ENCODE measurements around the gene FAM98B.
A peak's percentile ranks its signal among the peaks of the same experiment; 100 is the strongest.

The FAM98B gene

GRCh38 chr15:38461066-38461833 is 7.3 kb downstream of the FAM98B start:
- DNase-seq: no peak

- DNase-seq: no peak
Observed at GRCh38 chr15:38463893-38464292, 10.0 kb downstream of the FAM98B start.

DNA sequence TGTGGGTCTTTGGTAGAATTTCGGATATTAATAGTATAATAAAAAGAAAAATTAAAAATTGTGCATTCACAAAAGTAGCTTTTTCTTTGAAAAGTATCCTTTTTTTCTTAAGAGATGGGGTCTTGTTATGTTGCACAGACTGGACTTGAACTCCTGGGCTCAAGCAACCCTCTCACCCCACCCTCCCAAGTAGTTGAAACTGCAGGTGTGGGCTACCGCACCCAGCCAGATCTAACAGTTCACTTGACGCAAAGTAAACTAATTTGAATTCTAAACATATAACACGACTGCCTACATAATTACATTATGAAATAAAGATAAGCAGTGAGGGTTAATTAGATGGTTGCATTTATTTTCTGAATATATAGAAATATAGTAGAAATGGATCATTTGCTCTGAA is 10.7 kb downstream of the FAM98B start:
- no peak for DNase-seq

DNA sequence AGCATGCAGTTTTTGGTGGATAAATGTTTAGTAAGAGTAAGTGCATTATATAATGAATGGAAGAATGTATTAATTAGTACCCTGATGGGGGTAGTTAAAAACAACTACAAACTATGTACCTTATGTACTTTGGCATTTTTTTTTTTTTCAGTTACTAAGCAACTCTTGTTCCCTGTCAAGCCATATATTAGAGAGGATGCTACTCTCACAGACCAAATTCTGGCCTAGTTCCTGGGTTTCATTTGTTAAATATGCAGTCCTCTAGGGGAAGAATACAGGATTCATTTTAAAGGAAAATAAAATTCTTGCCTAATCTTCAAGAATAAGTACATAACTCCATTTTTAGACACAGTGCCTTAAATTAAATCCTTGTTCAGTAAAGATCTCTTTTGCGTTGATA is 16.9 kb downstream of the FAM98B start:
- no peak for DNase-seq

DNA sequence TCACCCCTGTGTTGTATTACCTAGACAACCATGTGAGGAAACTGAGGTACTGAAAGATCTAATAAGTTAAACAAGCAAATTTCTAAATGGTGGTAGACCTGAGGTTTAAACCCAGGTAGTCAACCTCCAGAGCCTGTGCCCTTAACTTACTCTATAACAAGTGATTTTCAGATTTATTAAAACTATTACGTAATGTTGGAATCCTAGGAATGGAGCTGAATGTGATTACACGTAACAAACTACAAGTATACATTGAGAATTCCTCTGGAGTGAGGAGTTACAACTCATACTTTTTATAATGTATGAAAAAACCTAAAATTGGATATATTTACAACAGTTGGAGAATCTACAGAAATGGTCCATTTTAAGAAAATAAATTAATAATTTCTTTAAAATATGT is 18.0 kb downstream of the FAM98B start:
- no peak for DNase-seq

DNA sequence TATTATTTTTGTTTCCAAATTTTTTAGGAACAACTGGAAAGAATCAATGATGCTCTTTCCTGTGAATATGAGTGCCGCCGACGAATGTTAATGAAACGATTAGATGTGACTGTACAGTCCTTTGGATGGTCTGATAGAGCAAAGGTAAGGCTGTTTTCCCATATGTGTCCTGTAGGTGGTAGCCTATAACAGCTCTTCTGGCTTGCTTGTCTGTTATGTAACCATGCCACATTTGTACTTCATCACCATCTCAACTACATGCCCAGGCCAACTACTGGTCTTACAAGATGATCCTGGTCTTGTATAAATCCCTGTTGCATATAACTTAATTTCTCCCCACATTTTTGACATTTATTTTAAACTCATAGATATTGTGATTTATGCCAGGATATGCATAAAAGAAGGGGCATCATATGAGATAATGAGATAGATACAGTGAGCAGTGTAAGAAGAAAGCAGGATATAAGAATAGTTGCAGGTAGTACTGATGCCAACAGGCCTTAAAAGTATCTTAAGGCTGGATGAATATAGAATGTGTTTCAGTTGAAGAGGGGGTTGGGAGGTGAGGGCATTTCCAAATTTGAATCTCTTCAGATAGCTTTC is 20.3 kb downstream of the FAM98B start:
- peak; percentile 57 for DNase-seq

DNA sequence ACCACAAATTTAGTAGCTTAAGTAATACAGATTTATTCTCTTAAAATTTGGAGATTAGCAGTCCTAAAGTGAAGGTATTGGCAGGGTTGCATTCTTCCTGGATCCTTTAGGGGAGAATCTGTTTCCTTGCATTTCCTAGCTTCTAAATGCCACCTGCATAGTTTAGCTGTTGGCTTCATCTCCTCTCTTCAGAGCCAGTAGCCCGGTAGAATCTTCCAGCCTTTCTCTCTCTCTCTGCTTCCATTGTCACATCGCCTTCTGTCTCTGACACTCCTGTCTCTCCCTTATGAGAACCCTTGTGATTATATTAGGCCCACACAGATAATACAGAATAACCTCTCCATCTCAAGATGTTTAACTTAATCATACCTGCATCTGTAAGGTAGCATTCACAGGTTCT is 21.4 kb downstream of the FAM98B start:
- DNase-seq: no peak

- DNase-seq: no peak
Observed at GRCh38 chr15:38476120-38476519, 22.2 kb downstream of the FAM98B start.

DNA sequence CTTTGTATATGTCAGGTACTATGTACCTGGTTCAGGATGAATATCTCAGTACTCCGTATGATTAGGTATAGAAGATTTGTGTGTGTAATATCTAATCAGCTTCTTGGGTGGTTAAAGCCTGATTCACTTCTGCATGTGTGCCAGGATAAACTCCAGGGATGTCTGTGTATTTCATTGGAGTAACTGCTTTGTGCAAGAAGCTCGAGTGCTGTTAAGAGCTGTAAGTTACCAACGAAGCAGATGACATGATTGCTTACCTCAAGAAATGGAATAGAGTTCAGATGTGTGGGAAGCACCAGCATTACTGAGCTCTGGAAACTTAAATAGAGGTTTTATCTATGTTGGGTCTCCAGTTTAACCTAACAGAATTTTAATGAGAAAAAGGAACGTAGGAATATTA is 23.7 kb downstream of the FAM98B start:
- no peak for DNase-seq

DNA sequence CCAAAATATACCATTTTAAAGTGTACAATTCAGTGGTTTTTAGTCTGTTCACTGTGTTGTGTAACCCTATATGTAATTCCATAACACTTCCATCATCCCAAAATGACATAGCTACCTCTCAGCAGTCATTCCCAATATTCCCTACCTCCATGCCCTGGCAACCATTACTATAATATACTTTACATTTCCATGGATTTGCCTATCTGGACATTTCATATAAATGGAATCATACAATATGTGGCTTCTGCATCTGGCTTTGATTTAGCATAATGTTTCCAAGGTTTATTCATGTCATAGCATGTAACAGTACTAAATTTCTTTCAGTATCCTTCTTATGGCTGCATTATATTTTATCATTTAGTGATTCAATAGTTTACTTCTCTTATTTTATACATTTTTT is 25.3 kb downstream of the FAM98B start:
- DNase-seq: no peak

DNA sequence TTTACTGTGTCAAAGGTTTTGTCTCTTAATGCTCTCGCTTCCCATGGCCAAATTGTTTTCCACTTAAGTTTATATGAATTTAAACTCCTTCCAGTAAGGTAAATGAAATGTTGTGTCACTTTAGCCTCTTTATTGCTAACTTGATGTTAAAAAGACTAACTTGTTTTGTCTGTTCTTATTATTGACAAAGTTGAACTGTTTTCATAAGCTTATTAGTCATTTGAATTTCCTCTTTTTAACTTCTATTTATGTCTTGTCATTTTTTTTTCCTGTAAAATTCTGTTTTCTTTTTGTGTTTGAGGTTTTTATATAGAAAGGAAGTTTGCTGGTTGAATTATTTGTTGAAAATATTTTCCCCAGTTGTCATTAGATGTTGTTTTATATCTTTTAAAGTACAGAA is 25.8 kb downstream of the FAM98B start:
- no peak for DNase-seq

- DNase-seq: no peak
Observed at GRCh38 chr15:38481113-38481512, 27.2 kb downstream of the FAM98B start.

DNA sequence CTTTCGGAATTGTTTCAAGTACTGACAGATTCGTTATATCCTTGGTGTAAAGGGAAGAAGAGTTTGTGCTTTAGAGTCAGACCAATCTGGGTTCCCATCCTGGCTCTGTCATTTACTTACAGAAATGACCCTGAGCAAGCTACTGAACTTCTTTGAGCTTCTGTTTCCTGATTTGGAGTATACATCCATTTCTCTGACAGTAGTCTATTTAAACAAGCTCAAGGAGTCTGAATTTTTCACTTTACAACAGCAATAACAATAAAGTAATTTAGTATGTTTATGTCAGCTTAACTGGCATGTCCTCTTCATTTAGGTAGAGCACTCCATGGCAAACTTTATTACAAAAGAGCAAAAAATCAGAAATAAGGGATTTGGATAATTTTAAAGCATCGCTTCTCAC is 27.8 kb downstream of the FAM98B start:
- DNase-seq: no peak

GRCh38 chr15:38482572-38482971 is 28.6 kb downstream of the FAM98B start:
- no peak for DNase-seq

DNA sequence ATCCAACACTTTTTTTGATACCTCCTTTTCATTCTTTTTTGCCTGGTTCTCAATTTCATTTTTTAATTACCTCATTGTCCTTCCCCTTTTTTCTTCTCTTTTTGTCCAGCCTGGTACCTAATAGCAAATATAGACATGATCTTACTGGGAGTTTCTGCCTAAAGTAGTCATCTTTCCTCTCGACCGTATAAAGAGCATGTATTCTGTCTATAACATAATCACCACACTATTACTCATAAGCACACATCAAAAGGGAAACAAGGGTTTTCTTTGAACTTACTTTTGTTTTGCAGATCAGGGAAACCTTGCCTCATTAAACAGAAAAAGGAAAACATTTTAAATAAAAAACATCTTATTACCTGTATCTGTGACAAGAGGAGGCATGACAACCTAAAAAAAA is 33.0 kb downstream of the FAM98B start:
- DNase-seq: no peak

DNA sequence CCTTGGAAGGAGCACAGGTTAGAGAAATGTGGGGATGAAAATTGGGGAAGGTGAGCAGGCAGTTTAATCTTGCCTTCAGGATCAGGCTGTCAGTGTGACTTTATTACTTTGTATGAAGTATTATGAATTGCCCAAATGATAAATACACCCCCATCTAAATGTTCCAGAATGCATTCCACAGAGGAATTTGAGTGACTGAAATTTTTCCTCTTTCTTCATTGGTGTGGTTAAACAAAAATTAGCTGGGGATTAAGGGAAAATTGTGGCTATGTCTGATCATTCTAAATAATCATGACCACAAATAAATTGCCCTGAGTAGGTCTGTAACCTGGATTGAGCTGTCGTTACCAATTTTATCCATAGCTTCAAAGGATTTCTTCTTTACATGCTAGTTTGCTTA is 33.5 kb downstream of the FAM98B start:
- no peak for DNase-seq

- DNase-seq: no peak
Observed at GRCh38 chr15:38490242-38490922, 36.5 kb downstream of the FAM98B start.

DNA sequence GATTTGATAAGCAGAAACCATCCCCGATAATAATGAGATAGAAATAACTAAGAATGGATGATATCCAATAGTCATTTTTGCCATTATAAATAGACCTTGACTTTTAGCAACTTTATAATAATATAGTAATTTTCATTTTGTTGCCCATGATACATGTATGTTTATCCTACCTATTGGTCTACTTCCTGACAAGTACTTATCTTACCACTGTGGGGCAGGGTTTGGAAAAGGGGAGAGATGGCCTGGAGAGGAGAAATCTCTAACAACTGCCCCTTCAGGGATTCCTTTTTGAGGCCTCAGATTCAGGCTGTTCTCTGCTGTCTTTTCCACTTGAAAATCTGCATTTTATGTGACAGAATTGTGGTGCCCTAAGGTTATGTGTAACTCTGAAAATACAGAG is 42.2 kb downstream of the FAM98B start:
- no peak for DNase-seq

DNA sequence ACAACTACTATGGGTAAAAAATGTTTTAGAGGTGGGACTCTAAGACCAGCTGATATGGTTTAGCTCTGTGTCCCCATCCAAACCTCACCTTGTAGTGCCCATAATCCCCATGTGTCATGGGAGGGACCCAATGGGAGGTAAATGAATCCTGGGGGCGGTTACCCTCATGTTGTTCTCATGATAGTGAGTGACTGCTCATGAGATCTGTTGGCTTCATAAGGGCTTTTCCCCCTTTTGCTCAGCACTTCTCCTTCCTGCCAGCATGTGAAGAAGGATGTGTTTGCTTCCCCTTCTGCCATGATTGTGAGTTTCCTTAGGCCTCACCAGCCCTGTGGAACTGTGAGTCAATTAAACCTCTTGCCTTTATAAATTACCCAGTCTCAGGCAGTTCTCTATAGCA is 45.7 kb downstream of the FAM98B start:
- no peak for DNase-seq

- DNase-seq: no peak
Observed at GRCh38 chr15:38503496-38503895, 49.6 kb downstream of the FAM98B start.

DNA sequence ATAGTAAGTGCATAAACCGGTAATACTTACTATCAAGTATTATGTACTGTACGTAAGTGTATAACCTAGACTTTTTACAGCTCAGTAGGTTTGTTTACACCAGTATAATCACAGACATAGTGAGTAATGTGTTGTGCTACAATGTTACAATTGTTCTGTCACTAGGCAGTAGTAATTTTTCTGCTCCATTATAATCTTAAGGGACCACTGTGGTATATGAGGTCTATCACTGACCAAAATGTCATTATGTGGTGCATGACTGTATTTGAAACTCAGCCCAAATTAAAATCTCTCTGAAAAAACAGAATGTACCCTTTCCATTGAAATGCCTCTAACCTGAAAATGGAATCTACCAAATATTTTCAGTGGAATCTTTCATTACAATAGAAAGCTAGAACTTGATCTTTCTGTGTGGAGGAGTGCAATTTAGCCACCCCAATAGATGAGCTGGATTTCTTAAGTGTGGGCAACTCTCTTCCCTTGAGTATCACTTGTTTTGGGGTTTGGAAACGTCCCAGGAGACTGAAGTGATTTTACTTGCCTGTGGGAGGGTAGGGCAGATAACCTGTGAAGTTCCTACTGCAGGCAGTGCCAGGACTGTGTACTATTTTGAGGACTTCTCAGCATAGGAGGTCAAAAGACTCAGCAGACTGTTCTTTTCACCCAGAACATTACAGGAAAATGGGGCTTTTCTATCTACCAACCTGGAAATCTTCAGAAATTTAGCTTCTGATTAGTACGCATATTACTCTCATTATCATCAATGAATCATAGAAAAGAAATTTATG is 50.9 kb downstream of the FAM98B start:
- no peak for DNase-seq

DNA sequence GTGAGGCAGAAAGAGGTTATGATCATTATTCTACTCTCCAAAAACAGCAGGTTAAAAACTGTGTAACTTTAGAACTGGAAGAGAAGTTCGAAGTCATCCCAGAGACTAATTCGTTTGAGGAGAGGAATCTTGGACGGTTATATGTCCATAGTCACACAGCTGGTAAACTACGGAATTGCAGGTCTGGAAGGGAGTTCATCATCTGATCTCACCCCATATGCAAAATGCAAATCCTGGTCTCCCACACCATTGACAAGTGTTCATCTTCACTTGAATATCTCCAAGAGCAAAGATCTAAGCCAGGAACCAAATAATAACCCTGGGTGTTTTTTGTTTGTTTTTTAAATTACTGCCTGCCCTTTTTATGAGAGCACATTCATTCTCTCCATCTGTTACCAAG is 53.1 kb downstream of the FAM98B start:
- DNase-seq: no peak

DNA sequence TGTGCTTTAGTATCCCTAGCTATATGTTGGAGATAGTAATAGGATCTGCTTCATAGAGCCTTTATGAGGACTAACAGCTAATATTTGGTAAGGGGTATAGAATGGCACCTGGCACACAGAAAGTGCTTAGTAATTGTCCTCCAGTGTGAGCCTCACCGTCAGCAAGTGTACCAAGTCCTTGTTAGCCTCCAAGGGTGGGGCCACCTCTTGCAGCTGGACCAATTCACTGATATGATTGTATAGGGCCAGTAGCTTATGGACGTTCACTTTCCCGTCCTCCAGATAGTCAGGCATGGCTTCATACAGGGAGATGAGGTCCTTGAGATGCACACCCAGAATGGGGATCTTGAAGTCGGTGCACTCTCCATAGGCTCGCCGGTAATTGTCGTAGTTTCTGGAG is 53.6 kb downstream of the FAM98B start:
- no peak for DNase-seq

- no peak for DNase-seq
Observed at GRCh38 chr15:38508647-38509046, 54.7 kb downstream of the FAM98B start.
